Measurements from ENCODE around the gene ATP6V0A4.
"Not testable (repeated sequence)": the region's sequence is repeated elsewhere in the genome, so short reads cannot be mapped to it uniquely, and the experiment has no call there.

DNA sequence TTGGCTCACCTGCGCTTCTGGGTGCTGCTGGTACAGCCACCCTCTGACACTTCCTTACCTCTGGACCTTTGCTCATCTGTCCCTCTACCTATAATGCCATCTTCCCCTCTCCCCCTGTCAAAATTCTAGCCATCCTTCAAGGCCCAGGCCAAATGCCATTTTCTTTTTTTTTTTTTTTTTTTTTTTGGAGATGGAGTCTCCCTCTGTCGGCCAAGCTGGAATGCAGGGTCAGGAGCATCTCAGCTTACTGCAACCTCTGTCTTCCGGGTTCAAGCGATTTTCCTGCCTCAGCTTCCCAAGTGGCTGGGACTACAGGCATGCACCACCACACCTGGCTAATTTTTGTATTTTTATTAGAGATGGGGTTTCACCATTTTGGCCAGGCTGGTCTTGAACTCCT, 950 bp downstream of the ATP6V0A4 start:
- TF ChIP-seq, protein P1, sequence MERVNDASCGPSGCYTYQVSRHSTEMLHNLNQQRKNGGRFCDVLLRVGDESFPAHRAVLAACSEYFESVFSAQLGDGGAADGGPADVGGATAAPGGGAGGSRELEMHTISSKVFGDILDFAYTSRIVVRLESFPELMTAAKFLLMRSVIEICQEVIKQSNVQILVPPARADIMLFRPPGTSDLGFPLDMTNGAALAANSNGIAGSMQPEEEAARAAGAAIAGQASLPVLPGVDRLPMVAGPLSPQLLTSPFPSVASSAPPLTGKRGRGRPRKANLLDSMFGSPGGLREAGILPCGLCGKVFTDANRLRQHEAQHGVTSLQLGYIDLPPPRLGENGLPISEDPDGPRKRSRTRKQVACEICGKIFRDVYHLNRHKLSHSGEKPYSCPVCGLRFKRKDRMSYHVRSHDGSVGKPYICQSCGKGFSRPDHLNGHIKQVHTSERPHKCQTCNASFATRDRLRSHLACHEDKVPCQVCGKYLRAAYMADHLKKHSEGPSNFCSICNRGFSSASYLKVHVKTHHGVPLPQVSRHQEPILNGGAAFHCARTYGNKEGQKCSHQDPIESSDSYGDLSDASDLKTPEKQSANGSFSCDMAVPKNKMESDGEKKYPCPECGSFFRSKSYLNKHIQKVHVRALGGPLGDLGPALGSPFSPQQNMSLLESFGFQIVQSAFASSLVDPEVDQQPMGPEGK (CRISPR knock-in tag; IDR thresholded peaks at IDR 0.05; ENCODE audit: borderline replicate concordance) = not testable (repeated sequence)
- not testable (repeated sequence) for TF ChIP-seq ARNTL (CRISPR knock-in tag; IDR thresholded peaks at IDR 0.05; ENCODE audit: borderline replicate concordance, low read depth); PPARA (CRISPR knock-in tag; IDR thresholded peaks at IDR 0.05; ENCODE audit: borderline replicate concordance); ISL1 (CRISPR knock-in tag; IDR thresholded peaks at IDR 0.05); RARB (CRISPR knock-in tag; IDR thresholded peaks at IDR 0.05); OSR1 (CRISPR knock-in tag; IDR thresholded peaks at IDR 0.05); ZNF70 (CRISPR knock-in tag; IDR thresholded peaks at IDR 0.05); ZFP3 (CRISPR knock-in tag; IDR thresholded peaks at IDR 0.05); ZNF565 (CRISPR knock-in tag; conservative IDR thresholded peaks at IDR 0.05; ENCODE audit: low read depth); BACH2 (CRISPR knock-in tag; IDR thresholded peaks at IDR 0.05; ENCODE audit: borderline replicate concordance); ZFP30 (CRISPR knock-in tag; IDR thresholded peaks at IDR 0.05)
- TF ChIP-seq, protein P2, sequence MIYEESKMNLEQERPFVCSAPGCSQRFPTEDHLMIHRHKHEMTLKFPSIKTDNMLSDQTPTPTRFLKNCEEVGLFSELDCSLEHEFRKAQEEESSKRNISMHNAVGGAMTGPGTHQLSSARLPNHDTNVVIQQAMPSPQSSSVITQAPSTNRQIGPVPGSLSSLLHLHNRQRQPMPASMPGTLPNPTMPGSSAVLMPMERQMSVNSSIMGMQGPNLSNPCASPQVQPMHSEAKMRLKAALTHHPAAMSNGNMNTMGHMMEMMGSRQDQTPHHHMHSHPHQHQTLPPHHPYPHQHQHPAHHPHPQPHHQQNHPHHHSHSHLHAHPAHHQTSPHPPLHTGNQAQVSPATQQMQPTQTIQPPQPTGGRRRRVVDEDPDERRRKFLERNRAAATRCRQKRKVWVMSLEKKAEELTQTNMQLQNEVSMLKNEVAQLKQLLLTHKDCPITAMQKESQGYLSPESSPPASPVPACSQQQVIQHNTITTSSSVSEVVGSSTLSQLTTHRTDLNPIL (CRISPR knock-in tag; IDR thresholded peaks at IDR 0.05; ENCODE audit: low read depth) = not testable (repeated sequence)
- TF ChIP-seq, protein P3, sequence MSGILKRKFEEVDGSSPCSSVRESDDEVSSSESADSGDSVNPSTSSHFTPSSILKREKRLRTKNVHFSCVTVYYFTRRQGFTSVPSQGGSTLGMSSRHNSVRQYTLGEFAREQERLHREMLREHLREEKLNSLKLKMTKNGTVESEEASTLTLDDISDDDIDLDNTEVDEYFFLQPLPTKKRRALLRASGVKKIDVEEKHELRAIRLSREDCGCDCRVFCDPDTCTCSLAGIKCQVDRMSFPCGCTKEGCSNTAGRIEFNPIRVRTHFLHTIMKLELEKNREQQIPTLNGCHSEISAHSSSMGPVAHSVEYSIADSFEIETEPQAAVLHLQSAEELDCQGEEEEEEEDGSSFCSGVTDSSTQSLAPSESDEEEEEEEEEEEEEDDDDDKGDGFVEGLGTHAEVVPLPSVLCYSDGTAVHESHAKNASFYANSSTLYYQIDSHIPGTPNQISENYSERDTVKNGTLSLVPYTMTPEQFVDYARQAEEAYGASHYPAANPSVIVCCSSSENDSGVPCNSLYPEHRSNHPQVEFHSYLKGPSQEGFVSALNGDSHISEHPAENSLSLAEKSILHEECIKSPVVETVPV (CRISPR knock-in tag; IDR thresholded peaks at IDR 0.05) = not testable (repeated sequence)
- TF ChIP-seq, protein P4, sequence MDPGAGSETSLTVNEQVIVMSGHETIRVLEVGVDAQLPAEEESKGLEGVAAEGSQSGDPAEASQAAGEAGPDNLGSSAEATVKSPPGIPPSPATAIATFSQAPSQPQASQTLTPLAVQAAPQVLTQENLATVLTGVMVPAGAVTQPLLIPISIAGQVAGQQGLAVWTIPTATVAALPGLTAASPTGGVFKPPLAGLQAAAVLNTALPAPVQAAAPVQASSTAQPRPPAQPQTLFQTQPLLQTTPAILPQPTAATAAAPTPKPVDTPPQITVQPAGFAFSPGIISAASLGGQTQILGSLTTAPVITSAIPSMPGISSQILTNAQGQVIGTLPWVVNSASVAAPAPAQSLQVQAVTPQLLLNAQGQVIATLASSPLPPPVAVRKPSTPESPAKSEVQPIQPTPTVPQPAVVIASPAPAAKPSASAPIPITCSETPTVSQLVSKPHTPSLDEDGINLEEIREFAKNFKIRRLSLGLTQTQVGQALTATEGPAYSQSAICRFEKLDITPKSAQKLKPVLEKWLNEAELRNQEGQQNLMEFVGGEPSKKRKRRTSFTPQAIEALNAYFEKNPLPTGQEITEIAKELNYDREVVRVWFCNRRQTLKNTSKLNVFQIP (CRISPR knock-in tag; IDR thresholded peaks at IDR 0.05; ENCODE audit: borderline replicate concordance, low read depth) = not testable (repeated sequence)

Data from SK-N-SH treated with all-trans-retinoic acid at 6 μM for 48 hours (cell line).